NCI-H2081 (cell line): ENCODE measurements around the gene HECW1.
"Not testable (repeated sequence)": the region's sequence is repeated elsewhere in the genome, so short reads cannot be mapped to it uniquely, and the experiment has no call there.

Experiments
- DNase-seq, 2 experiments: peaks; one replicate each; lab custom pipeline; 2025; lab: John Stamatoyannopoulos, UW

Gene HECW1

DNA sequence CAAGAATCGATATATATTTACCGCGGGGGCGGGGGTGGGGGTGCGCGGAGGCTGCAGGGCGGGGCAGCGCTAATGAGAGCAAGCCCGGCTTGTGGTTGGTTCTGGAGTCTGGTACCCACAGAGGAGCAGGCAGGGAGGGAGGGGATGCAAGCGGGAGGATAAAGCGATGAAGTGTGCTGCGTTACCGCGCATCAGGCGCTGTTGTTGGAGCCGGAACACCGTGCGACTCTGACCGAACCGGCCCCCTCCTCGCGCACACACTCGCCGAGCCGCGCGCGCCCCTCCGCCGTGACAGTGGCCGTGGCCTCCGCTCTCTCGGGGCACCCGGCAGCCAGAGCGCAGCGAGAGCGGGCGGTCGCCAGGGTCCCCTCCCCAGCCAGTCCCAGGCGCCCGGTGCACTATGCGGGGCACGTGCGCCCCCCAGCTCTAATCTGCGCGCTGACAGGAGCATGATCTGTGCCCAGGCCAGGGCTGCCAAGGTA is at the start of gene HECW1:
Gene HECW1 (plus strand): TSS at position 189 of the 482 bp plus-strand sequence. CDS start 131,259 bp downstream, outside the sequence.
- no peak for DNase-seq

DNA sequence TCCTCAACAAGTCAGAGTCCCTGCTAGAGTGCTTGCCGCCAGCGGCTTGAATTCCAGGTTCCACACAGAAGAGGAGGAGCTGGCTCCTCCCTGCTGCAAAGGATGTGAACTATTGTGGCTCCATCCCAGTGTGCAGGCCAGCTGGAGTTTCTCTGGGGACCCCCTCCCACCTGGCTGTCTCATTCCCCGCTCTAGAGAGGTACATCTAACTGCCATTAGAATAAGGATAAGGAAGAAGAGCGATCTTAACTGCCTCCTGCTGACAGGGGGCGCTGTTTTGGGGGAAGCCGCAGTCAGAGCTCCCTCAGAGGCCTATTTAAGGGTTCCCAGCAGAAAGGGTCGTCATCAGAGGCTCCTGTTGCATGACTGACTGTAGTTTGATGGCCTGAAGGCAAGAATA is 40.8 kb upstream of the HECW1 start:
- no peak for DNase-seq

DNA sequence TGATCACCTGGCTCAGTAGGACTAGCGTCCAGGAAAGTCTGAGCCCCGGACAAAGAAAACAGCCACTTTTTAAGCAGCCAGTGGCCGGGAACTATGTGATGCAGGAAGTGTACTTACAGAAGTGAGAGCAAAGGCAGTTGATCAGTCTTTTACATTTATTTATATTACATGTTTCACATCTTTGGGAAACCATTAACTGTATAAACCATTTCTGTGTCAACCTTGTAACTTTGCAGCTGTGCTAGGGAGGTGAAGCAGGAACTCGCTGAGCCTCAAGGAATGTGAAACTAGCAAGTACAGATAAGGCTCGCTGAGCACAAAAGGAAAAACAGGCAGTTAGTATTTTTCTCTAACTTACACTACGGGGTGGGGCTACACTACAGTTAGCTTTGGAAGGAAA is 39.9 kb upstream of the HECW1 start:
- no peak for DNase-seq

DNA sequence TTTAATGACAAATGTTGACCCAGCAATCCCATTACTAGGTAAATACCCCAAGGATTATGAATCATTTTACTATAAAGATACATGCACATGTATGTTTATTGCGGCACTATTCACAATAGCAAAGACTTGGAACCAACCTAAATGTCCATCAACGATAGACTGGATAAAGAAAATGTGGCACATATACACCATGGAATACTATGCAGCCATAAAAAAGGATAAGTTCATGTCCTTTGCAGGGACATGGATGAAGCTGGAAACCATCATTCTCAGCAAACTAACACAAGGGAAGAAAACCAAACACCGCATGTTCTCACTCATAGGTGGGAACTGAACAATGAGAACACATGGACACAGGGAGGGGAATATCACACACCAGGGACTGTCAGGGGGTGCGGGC is 38.6 kb upstream of the HECW1 start:
- DNase-seq, result not testable (repeated sequence)

DNA sequence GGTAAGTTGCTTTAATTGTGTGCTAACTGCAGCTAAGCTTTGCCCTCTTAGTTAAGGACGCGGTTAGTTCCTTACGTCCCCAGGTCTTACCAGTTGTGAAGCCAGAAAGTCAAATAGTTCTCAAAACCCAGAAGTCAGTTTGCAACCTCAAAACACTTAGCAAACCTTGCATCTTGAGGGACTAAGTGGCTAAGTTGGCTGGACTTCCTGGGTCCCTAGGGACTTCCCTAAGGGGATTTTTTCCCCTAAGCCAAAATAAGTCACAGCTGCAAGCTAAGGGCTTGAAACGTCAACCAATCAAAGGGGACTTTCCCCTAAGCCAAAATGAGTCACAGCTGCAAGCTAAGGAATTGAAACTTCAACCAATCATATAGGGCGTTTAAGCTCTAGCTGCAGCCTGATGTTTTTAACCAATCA is 36.2 kb upstream of the HECW1 start:
- no peak for DNase-seq

DNA sequence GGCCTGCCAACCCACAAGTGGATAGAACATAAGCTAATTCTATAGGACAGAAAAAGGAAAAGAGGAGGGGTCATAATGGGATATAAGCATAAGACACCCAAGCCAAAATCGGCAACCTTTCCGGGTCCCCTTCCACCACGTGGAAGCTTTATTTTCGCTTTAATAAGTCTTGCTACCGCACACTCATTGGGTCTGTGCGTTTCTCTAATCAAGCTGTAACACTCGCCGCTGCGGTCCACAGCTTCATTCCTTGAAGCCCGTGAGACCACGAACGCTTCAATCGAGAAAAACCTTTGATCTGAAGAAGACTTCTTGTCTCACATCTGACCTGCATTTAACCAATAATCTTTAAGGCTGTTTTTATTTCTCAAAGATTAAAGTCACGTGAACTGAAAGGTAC is 35.8 kb upstream of the HECW1 start:
- DNase-seq, result no peak

DNA sequence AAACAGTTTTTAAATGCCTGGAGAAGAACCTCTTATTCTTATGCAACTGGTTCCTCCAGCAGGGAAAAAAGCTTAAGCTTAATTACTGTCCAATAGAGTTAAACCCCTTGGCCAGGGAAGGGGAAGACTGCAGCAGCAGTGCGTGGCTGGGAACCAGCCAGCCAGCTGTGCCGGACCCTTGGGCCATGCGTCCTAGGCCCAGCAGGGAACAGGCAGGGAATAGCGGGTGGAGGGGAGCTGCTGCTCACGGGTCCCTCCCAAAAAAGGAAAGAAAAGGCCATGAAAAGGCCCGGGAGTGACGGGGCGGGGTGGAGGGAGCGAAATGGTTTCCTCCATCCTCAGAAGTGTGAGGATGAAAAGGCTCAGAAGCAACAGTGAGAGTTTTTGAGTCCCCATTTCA is 35.2 kb upstream of the HECW1 start:
- DNase-seq, result no peak

DNA sequence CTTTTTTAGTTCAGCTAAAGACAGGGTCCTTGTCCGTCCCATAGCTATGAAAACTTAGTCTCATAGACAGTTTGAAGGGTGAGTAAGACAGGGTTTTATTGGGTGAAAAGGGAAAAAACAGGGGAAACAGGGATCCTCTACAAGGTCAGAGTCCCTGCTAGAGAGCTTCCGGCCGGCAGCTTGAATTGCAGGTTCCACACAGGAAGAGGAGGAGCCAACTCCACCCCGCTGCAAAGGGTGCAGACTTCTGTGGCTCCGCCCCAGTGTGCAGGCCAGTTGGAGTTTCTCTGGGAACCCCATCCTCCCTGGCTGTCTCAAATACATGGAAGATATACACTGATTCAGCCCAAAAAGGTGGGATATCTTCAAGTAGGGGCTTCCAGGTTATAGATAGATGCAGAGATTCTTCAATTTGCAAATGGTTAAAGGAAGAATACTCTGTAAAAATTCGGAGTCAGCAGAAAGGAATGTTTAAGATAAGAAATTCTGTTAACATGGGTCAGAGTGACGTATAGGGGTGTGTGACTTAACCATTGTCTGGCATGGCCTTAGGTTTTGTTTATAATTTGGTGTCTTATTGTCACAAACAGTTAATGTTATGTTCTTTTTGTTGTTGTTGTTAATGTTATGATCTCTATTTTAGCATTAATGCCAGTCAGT is 34.6 kb upstream of the HECW1 start:
- no peak for DNase-seq

DNA sequence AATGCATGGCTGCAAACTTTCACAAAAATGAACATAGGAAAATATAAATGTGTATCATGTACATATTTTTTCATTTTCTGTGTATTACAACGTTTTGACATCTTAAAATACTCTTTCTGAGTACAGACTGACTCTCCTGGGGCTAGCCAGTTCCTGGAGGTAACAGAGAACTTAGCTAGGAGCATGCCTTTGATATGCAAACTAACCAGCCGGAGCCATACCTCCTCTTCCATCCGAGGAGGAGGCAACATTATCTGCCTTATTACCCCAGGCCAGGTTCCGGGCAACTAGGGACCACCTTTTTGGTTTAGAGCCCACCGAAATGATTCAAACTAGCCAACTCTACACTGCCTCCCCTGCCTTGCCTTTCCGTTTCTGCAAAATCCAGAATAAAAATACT is 33.7 kb upstream of the HECW1 start:
- no peak for DNase-seq

DNA sequence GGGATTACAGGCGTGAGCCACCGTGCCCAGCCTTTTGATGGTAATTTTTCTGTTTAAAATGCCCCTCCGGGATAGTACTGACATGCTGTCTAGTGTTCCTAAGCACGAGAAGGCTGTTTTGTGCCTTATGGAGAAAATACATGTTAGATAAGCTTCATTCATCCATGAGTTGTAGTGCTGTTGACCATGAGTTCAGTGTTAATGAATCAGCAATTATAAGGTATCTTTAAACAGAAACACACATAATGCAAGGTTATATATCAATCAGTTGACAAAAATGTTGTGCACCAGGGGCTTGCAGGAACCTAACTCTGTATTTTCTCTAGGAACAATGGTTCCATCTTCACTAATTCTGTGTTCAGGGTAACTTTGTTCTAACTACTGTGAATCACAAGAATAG is 30.8 kb upstream of the HECW1 start:
- no peak for DNase-seq

DNA sequence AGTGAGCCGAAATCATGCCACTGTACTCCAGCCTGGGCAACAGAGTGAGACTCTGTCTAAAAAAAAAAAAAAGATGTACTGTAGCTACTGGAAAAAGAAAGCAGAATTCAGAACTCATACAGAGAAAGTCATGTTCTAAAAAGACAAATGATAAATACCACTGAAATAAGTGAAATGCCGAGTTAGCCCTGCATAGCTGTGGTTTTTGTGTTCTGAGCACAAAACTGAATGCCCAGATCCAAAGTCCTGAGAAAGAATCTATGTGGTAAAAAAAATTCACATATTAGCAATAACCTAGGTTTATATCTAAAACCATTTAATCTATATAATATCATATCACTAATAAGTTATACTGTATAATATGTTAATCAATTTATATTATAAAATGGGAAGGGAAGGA is 29.3 kb upstream of the HECW1 start:
- DNase-seq, result no peak

DNA sequence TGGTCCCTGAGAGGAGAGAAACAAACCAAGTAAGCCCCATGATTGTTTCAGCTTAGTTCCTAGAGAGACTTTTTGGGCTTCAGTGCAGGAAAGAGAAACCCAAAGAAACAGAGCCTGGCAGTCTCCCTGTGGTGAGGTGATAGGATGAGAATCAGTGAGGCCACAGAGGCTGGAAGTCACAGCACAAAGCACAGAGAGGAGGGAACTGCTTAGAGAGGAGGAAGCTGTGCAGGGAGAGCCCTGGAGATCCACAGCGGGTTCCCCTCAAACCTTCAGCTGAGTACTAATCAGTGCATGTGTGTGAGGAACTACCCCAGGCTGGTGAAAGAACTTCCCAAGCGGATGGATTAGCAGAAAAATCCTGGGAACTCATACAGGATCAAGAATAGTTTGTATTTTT is 27.4 kb upstream of the HECW1 start:
- DNase-seq, result no peak

DNA sequence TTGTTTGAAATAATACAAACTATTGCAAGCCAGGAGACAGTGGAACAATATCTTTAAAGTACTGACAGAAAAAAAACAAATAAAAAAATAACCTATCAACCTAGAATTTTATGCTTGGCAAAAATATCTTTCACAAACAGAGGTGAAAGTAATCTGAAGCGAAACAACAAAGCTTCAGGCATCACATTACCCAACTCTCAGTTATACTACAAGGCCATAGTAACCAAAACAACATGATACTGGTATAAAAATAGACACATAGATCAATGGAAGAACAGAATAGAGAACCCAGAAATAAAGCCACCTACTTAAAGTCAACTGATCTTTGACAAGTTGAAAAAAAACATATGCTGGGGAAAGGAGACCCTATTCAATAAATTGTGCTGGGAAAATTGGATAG is 26.5 kb upstream of the HECW1 start:
- no peak for DNase-seq

DNA sequence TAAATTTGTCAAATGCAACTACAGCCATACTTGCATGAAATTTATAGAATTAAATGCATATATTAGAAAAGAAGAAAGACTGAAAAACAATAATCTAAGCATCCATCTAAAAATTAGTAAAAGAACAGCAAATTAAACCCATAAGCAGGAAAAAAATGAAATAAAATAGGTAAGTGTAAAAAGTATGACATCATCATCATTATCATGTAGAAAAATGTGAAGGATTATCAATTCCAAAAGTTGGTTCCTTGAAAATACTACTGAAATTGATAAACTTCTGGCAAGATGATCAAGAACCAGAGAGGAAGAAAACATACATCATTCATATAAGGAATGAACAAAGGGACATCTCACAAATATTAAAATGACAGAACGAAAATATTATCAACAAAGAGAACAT is 19.6 kb upstream of the HECW1 start:
- DNase-seq, result no peak

DNA sequence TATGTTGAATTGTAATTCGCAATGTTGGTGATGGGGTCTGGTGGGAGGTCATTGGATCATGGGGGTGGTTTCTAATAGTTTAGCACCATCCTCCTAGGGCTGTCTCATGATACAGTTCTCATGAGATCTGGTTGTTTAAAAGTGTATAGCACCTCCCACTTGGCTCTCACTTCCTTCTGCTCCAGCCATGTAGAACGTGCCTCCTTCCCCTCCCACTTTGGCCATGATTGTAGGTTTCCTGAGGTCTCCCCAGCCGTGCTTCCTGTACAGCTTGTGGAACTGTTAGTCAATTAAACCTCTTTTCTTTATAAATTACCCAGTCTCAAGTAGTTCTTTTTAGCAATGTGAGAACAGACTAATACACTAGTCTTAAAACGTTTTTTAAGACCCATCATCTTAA is 15.6 kb upstream of the HECW1 start:
- DNase-seq, result no peak

DNA sequence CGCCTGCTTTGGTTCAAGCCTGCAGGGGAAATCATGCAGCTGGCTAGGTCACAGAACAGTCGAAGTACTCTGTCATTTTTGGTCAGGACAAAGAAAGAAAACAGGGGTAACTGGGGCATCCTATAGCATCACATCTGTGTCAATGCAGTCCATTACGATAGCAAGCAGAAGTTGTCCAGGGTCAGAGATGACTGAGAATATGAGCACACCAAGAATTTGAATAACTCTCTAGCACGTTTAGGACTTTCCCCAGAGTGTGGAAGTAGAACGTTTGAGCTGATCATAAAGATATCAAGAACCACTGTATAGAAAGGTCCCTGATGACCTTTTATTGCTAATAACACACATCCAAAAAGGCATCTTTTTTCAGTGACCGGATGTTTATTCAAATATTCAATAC is 12.7 kb upstream of the HECW1 start:
- no peak for DNase-seq

DNA sequence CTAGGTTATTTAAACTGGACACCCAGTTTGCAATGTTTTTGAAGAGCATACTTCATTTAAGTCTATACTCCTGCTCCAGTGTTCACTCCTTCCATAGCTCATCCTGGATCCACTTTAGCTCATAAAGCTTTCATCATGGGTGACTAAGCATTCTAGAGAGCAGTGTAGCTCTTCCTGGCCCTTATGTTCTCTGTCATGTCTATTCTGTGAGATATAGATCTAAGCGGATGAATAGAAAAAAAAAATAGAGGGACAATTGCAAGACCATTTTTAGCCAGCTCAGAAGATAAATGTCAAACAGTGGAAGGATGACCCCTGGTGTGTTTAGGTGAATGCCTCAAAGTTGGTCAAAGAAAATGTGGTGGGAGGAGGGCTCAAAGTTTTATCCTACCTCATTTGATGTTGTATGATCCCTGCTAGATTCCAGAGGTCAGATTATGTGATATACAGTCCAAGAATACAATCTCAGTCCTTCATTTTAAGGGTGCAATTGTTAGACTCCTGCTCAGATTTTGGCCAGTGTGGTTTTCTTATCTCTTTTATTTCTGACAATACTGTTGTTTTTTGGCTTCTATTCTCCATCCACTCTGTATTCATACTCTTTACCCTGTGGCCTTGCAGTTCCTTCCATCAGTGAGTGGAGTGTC is 7.5 kb upstream of the HECW1 start:
- DNase-seq, result no peak

DNA sequence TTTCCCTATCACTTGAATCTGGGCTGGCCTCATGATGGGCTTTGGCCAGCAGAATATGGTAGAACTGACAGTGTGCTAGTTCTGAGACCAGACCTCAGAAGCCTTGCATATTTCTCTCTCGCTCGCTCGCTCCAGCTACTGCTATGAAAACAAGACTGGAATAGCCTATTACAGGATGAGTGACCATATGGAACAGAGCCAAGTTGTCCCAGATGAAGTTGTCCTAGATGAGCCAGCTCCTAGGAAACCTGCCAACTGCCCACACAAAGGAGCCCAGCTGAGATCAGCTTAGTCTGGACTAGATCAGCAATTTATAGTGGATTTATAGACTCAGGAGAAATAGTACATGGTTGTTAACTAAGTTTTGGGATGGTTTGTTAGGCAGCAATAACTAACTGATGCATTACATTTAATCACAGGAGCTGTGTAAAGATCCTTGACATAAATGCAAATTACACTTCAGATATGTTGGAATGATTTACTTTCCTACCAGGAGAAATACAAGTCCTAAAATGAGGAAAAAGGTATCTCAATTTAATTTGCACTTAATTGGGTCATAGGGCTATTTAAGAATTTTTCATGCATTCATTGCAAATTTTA is 6.8 kb upstream of the HECW1 start:
- no peak for DNase-seq

DNA sequence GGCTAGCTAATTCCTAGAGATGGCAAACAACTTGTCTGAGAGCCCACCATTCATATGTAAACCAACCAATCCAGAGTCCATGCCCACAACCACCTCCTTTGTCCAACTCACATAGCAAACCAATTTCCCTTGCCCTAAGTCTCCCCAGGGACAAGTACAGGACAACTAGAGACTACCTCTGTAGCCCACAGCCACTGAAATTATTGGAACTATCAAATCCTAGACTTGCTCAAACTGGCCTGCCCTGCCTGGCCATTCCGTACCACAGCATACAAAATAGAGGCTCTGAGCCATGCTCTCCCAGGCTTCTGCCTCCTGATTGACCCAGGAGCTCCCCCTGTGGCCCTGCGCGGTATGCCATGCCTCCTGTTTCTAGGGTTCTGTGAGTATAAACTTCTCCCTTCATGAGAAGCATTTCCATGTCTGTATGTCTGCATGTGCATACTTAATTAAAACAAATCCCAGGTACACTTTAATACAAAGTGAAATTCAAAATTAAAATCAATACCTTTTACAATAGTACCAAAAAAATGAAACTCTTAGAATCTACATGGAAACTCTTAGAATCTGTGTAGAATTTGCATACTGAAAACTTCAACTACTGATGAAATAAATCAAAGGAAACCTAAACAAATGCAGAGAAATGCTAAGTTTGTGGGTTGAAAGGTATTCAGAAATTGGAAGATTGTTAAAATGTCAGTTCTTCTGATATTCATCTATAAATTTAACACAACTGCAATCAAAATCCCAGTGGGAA is 4.0 kb upstream of the HECW1 start:
- DNase-seq, result no peak

DNA sequence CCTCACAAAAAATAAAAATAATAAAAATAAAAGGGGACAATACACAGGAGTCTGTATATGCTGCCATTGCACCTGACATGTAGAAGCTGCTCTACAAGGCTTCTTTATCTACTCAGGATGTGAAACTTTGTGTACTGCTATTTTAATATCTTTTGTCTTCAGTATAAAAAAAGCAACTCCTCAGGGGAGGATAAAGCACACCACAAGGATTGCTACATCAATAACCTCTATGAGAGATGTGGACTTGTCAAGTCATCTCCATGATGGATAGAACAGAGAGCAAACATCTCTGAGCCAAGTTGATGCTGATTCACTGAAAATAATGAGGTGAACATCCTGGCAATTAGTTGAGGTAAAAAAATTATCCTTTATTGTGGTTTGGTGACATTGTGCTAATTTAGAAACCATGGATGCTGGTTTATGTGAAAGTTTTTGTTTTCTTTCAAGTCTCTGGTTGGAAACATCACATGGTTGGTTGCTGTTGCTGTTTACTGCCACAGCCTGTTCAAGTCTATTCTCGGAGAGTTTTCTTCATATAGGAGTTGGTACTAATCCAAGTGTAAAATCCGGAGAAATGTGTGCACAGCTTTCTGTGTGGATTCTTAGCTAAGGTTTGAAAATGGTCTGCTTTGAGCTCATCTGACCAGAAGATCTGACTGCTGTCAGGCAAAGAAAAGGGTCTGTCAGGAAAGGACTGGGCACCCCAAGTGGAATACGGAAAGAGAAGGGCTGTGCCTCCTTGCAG is 1.5 kb upstream of the HECW1 start:
- DNase-seq, result no peak

DNA sequence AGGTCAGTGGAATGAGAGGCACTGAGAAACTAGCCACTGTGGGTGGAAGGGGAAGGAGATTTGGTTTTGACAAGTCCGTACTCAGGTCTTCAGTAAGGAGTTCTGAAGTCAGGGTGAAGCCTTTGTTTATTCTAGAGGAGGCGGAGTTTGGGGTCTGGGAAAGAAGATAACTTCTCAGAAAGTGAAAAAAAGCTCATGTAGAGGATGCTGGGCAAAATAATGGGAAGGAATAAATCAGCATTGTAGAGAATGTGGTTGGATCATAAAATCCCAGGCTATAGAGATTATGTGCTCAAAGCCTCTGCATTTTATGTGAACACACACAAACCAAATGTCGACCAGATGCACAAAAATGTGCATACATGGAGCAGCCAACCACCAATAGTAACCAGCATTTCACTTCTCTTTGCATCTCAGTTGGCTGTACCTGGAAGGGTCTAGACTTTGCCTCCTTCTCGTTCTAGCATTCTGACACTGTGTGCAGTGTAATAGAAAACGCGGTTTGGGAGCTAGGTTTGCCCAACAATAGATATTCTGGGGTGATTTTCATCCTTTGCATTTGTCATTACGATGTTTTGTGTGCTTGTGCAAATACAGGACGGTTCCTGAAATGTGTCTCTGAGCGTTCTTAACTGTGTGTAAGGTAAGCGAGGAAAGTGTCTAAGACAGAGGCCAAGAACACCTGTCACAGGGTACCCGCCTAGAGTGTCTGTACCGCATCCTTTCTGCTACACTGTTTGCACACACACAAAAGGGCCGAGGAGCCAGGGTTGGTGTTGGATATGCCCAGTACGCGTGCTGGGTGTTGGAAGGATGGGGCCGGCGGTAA is 603 bp upstream of the HECW1 start:
- DNase-seq, result no peak
